CD4-positive, CD25-positive, alpha-beta regulatory T cell (primary cell): ENCODE results near the gene TTC39A. TPM values are rescaled to one million over a fixed set of nuclear protein-coding genes. Genes with fewer than 3 reads are reported as not detected.

Experiments used
- ATAC-seq, 2 donors: fragments of 150-1000 bp; cut with Tn5 transposase; one replicate each; pipeline ENCODE4 v1.10.0; 2021; ENCODE audit warnings: low read depth in 2 of 2, moderate number of reproducible peaks in 2 of 2, moderate library complexity in 1 of 2
- DNase-seq, 3 donors: peaks; one replicate each; pipeline versions ENCODE4 v3.0.0 to v3.0.0-alpha.2; 2012 to 2022; ENCODE audit warnings: mixed read lengths in 1 of 3
- H3K27ac ChIP-seq: one replicate; pipeline ENCODE4 v1.7.0; 2013; ENCODE audit warnings: mild to moderate bottlenecking, low read length; ENCODE audit not compliant: insufficient read depth, poor library complexity, severe bottlenecking
- H3K27me3 ChIP-seq: one replicate; pipeline ENCODE4 v1.7.0; 2013; ENCODE audit warnings: low read length; ENCODE audit not compliant: control insufficient read depth, insufficient read depth
- H3K36me3 ChIP-seq: one replicate; pipeline ENCODE4 v1.7.0; 2013; ENCODE audit warnings: mild to moderate bottlenecking, low read length, moderate library complexity; ENCODE audit not compliant: control insufficient read depth, insufficient read depth
- H3K4me1 ChIP-seq: 2 replicates; pipeline ENCODE4 v1.7.0; 2013; ENCODE audit warnings: mild to moderate bottlenecking, low read length; ENCODE audit not compliant: insufficient read depth, control insufficient read depth, poor library complexity, severe bottlenecking
- H3K4me3 ChIP-seq: one replicate; pipeline ENCODE4 v1.7.0; 2013; ENCODE audit warnings: low read depth, mild to moderate bottlenecking, low read length, moderate library complexity
- H3K9me3 ChIP-seq, 2 experiments: 1 replicate in 1 of 2; 2 replicates in 1 of 2; pipeline ENCODE4 v1.7.0; 2013; ENCODE audit warnings: low read length in 2 of 2, mild to moderate bottlenecking in 1 of 2, moderate library complexity in 1 of 2; ENCODE audit not compliant: control insufficient read depth in 2 of 2
- H3K27ac Mint-ChIP-seq, 3 donors: one replicate each; pipeline ENCODE4 v1.8.0; 2020 to 2022; ENCODE audit warnings: mild to moderate bottlenecking in 3 of 3, mixed read lengths in 3 of 3, moderate library complexity in 2 of 3
- H3K27me3 Mint-ChIP-seq: one replicate; pipeline ENCODE4 v1.8.0; 2022; ENCODE audit warnings: mild to moderate bottlenecking, mixed read lengths
- H3K36me3 Mint-ChIP-seq: one replicate; pipeline ENCODE4 v1.8.0; 2020; ENCODE audit warnings: mixed read lengths
- H3K4me1 Mint-ChIP-seq, 4 donors: one replicate each; pipeline ENCODE4 v1.8.0; 2020 to 2022; ENCODE audit warnings: mixed read lengths in 4 of 4, mild to moderate bottlenecking in 1 of 4
- H3K4me3 Mint-ChIP-seq, 4 donors: one replicate each; pipeline ENCODE4 v1.8.0; 2020 to 2022; ENCODE audit warnings: mild to moderate bottlenecking in 4 of 4, mixed read lengths in 4 of 4, moderate library complexity in 3 of 4
- H3K9me3 Mint-ChIP-seq, 7 donors: one replicate each; pipeline ENCODE4 v1.8.0; 2020 to 2022; ENCODE audit warnings: mixed read lengths in 7 of 7, mild to moderate bottlenecking in 3 of 7, moderate library complexity in 2 of 7
- polyA plus RNA-seq, 4 donors: library from polyadenylated mRNA; unstranded; fragments of 300-500 nt; fragmentation: Illumina TruSeq; gene quantifications; one replicate each; pipeline ENCODE4 v1.2.3, GENCODE V29; 2021
- total RNA-seq: library from RNA; stranded (reverse); gene quantifications from one replicate; pipeline ENCODE4 v1.2.3, GENCODE V29; 2022

The TTC39A gene
- total and polyA plus RNA-seq, 5 donors from 2014 or later, result 0.09 TPM; not detected in 4

DNA sequence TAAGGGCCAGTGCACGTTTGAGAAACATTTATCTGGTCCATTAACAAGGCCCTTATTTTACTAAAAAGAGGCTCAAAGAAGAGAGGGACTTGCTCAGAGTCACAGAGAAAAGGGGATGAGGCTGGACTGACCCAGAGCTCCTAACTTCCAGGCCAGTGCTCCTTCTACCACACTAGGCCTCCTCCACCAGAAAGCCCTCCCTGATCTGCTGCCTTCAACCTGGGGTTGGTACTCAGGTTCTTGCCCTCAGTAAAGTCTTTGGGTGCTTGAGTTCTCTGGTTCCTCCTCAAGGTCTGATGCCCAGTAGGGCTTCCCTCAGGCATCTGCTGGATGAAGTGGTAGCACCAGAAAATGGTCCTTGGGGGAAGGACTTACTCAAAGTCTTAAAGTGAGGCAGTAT, 26.0 kb downstream of the TTC39A start:
- H3K27me3 Mint-ChIP-seq, result no peaks in the 10 kb centered on the region
- no peaks in the 10 kb centered on the region for H3K36me3 Mint-ChIP-seq
- DNase-seq (no peak), ATAC-seq (no peak)
- Histone ChIP-seq H3K4me3 (no peak overlapping the region), H3K9me3 (no peaks in the 10 kb centered on the region), H3K36me3 (no peaks in the 10 kb centered on the region), H3K27ac (no peak overlapping the region), H3K27me3 (no peaks in the 10 kb centered on the region), H3K4me1 (no peaks in the 10 kb centered on the region)
- H3K4me1 Mint-ChIP-seq, result peaks cover 0 to 2% (median 0%) of the 10 kb centered on the region in 4 donors
- H3K9me3 Mint-ChIP-seq, result no peaks in the 10 kb centered on the region
- no peak overlapping the region for H3K4me3 Mint-ChIP-seq
- H3K27ac Mint-ChIP-seq, result peak overlapping the region in 1 of 3 donors; percentile 51

DNA sequence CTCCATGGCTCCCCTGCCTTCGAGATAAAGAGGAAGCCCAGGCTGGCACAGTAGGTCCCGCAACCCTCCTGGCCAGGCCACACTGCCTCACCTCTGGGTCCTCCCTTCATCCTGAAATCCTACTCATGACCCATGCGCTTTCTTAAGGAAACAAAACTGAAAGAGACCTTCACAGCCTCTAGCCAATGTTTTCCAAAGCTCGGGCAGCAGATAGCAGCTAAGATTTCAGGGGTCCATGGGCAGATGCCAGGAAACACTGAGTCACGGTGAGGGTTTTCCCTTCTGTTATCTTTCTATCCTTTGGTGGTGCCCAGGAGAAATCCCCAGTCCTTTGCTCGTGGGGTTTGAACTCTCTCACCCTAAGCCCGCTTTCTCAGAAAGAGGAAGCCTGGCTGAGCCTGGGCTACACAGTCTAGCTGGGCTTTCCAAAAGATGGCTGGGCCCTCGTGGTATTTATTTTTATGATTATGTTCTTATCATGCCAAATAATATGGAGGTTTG, 26.6 kb downstream of the TTC39A start:
- Histone ChIP-seq H3K9me3 (no peaks in the 10 kb centered on the region), H3K27ac (no peak overlapping the region), H3K27me3 (no peaks in the 10 kb centered on the region), H3K4me1 (no peaks in the 10 kb centered on the region), H3K36me3 (no peaks in the 10 kb centered on the region), H3K4me3 (no peak overlapping the region)
- no peaks in the 10 kb centered on the region for H3K27me3 Mint-ChIP-seq
- peaks cover 0 to 2% (median 0%) of the 10 kb centered on the region in 4 donors for H3K4me1 Mint-ChIP-seq
- no peak overlapping the region for H3K4me3 Mint-ChIP-seq
- H3K9me3 Mint-ChIP-seq, result no peaks in the 10 kb centered on the region
- H3K27ac Mint-ChIP-seq, result peak overlapping the region in 1 of 3 donors; percentile 51
- H3K36me3 Mint-ChIP-seq, result no peaks in the 10 kb centered on the region
- ATAC-seq (peak; percentile 21 to 44), DNase-seq (no peak)

DNA sequence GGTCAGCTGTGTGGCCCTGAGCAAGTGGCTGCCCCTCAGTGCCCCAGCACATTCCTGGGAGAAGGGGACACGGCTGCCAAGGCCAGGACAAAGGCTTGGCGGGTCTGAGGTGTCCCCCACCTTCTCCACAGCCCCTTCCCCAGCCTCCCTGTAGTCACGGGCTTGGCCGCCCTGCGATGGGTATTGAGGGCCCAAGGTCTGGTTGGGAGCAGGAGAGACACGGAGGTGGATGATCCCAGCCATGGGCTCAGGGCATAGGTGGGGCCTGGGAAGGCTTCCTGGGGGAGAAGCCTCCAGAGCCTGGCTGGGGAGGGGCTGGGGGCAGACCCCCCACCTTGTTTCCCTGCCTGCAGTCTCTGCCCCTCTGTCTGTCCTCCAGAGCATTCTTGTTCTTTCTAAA, 27.0 kb downstream of the TTC39A start:
- ATAC-seq (no peak), DNase-seq (no peak)
- H3K4me3 Mint-ChIP-seq, result no peak overlapping the region
- H3K27me3 Mint-ChIP-seq, result no peaks in the 10 kb centered on the region
- Histone ChIP-seq H3K9me3 (no peaks in the 10 kb centered on the region), H3K27me3 (no peaks in the 10 kb centered on the region), H3K4me3 (no peak overlapping the region), H3K27ac (no peak overlapping the region), H3K4me1 (no peaks in the 10 kb centered on the region), H3K36me3 (no peaks in the 10 kb centered on the region)
- H3K36me3 Mint-ChIP-seq, result no peaks in the 10 kb centered on the region
- H3K27ac Mint-ChIP-seq, result no peak overlapping the region
- H3K9me3 Mint-ChIP-seq, result no peaks in the 10 kb centered on the region
- peaks cover 0 to 6% (median 2%) of the 10 kb centered on the region in 4 donors for H3K4me1 Mint-ChIP-seq

DNA sequence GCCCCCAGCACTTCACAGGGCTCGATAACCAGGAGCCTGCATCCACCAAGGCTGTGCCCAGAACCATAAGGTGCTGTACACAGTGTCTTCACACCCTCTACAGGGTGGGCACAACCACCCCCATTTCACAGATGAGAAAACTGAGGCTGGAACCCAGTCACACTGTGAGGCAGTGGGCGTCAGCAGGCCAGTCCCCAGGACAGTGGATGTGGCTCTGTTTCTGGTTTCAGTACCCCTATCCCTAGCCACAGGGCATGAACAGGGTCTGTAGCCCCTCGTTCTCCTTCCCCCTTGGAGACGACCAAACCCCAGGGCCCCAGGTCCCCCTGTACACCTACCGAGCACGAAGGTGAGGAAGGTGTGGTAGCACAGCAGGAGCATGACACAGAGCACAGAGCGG, 27.6 kb downstream of the TTC39A start:
- H3K4me3 ChIP-seq, result no peak overlapping the region
- H3K36me3 ChIP-seq, result no peaks in the 10 kb centered on the region
- no peaks in the 10 kb centered on the region for H3K4me1 ChIP-seq
- Mint-ChIP-seq H3K27ac (no peak overlapping the region), H3K27me3 (no peaks in the 10 kb centered on the region), H3K4me1 (peaks cover 0 to 10% (median 5%) of the 10 kb centered on the region in 4 donors), H3K4me3 (no peak overlapping the region), H3K36me3 (no peaks in the 10 kb centered on the region), H3K9me3 (no peaks in the 10 kb centered on the region)
- no peaks in the 10 kb centered on the region for H3K9me3 ChIP-seq
- H3K27ac ChIP-seq, result no peak overlapping the region
- no peaks in the 10 kb centered on the region for H3K27me3 ChIP-seq
- ATAC-seq (no peak), DNase-seq (no peak)

DNA sequence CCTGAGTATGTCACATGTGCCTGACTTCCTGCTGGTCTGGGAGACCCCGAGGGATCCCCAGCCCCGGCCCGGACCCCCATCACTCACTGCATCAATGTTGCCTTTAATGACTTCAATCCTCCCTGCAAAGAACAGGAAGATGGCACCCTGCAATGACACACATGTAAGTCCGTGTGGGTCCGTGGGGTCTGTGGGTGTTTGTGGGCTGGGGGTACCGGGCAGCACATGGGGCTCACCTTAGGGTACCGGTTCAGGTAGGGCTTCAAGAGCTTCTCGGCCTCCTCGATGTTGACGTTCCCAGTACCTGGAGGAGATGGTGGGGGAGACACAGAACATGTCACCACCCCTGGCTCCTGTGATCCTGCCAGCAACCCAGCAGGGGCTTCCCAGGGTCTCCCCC, 28.1 kb downstream of the TTC39A start:
- peaks cover 0 to 15% (median 7%) of the 10 kb centered on the region in 4 donors for H3K4me1 Mint-ChIP-seq
- Histone ChIP-seq H3K4me3 (no peak overlapping the region), H3K27ac (no peak overlapping the region), H3K4me1 (no peaks in the 10 kb centered on the region), H3K27me3 (no peaks in the 10 kb centered on the region), H3K36me3 (no peaks in the 10 kb centered on the region), H3K9me3 (no peaks in the 10 kb centered on the region)
- H3K36me3 Mint-ChIP-seq, result no peaks in the 10 kb centered on the region
- H3K4me3 Mint-ChIP-seq, result no peak overlapping the region
- ATAC-seq (no peak), DNase-seq (no peak)
- H3K27ac Mint-ChIP-seq, result no peak overlapping the region
- no peaks in the 10 kb centered on the region for H3K27me3 Mint-ChIP-seq
- no peaks in the 10 kb centered on the region for H3K9me3 Mint-ChIP-seq

DNA sequence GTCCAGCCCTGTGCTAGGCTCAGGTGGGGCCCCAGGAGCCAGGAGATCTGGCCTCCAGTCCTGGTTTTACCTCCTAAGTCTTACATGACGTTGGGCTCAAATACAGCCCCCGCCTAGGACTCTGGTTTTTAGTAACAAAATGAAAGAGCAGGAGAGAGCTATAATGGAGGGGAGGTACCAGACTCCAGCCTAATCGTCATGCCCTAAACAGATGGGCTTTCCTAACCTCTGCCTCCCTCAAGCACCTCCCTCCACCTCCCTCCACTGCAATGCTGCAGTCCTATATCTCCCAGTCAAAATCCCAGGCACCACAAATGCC, 28.6 kb downstream of the TTC39A start:
- peaks cover 0 to 20% (median 10%) of the 10 kb centered on the region in 4 donors for H3K4me1 Mint-ChIP-seq

DNA sequence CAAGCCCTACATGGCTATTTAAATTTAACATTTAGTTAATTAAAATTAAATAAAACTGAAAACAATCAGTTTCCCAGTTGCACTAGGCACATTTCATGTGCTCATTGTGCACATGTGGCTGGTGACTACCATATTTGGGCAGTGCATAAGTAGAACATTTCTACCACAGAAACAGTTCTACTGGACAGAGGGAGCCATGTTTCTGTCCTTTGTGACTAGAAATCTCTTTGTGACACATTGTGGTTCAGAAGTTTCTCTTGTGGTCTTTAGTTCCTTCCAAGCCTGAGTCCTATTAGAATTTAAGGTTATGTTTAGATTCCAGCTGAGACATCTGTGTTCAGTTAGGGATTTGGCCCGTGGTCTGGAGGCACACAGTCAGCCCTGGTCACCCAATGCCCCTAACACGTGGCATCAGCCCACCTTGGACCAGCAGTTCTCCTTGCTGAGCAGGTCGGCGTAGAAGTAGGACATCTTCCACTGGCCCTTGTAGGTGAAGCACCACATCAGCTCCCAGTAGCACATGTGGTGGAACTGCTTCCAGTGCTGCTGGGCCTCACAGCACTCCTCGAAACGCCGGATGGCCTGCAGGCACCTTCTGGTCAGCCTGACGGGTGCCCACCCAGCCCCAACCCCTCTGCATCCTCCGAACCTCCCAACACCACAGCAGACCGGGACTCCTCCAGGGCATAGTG, 29.1 kb downstream of the TTC39A start:
- no peak for ATAC-seq
- Mint-ChIP-seq H3K27me3 (no peaks in the 10 kb centered on the region), H3K4me1 (peaks cover 0 to 25% (median 10%) of the 10 kb centered on the region in 4 donors), H3K4me3 (no peak overlapping the region), H3K27ac (no peak overlapping the region), H3K9me3 (no peaks in the 10 kb centered on the region), H3K36me3 (no peaks in the 10 kb centered on the region)
- DNase-seq, result no peak
- no peaks in the 10 kb centered on the region for H3K36me3 ChIP-seq
- H3K27ac ChIP-seq, result no peak overlapping the region
- H3K27me3 ChIP-seq, result no peaks in the 10 kb centered on the region
- H3K4me3 ChIP-seq, result no peak overlapping the region
- no peaks in the 10 kb centered on the region for H3K9me3 ChIP-seq
- H3K4me1 ChIP-seq, result peaks cover 9% of the 10 kb centered on the region

More for the DNA sequence above, 28.6 kb downstream of the TTC39A start:
- no peaks in the 10 kb centered on the region for H3K9me3 ChIP-seq
- H3K27ac ChIP-seq, result no peak overlapping the region
- no peak for ATAC-seq
- no peak overlapping the region for H3K4me3 ChIP-seq
- no peak overlapping the region for H3K27ac Mint-ChIP-seq
- peaks cover 4% of the 10 kb centered on the region for H3K4me1 ChIP-seq
- DNase-seq, result no peak
- no peaks in the 10 kb centered on the region for H3K36me3 Mint-ChIP-seq
- H3K9me3 Mint-ChIP-seq, result no peaks in the 10 kb centered on the region
- H3K4me3 Mint-ChIP-seq, result no peak overlapping the region
- no peaks in the 10 kb centered on the region for H3K36me3 ChIP-seq
- H3K27me3 Mint-ChIP-seq, result no peaks in the 10 kb centered on the region
- H3K27me3 ChIP-seq, result no peaks in the 10 kb centered on the region

DNA sequence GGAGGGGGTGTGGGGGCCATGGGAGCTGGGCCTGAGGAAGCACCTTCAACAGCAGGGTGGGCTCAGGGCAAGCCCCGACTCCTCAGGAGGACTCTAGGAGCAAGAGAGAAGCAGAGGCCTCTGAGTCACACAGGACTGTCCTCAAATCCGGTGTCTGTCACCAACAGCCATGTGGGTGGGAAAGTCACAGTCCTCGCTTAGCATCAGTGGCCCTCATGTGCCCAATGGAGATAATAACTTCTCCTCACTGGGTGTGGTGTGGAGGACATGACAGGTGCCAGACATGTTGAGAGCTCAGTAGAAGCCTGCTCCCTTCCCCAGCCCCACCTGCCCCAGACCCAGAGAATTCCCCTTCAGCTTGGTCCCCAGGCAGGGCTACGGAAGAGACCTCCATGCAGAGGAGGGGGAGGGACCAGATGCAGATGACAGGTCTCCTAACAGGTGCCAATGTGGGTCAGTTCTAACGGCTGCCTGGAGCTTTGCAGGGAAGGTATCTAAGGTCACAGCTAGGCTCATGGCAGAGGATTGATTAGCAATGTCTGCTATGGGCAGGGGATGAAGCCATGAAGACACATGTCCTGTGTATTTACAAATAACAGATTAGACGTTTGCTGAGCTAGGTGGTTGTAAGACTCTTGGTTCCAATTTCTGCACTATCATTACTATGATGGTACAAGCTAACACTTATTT, 30.2 kb downstream of the TTC39A start:
- no peaks in the 10 kb centered on the region for H3K27me3 Mint-ChIP-seq
- no peak overlapping the region for H3K4me3 Mint-ChIP-seq
- Histone ChIP-seq H3K4me1 (peaks cover 11% of the 10 kb centered on the region), H3K9me3 (no peaks in the 10 kb centered on the region), H3K4me3 (no peak overlapping the region), H3K36me3 (no peaks in the 10 kb centered on the region), H3K27ac (no peak overlapping the region), H3K27me3 (no peaks in the 10 kb centered on the region)
- H3K36me3 Mint-ChIP-seq, result no peaks in the 10 kb centered on the region
- no peaks in the 10 kb centered on the region for H3K9me3 Mint-ChIP-seq
- DNase-seq, result no peak
- peaks cover 0 to 28% (median 10%) of the 10 kb centered on the region in 4 donors for H3K4me1 Mint-ChIP-seq
- H3K27ac Mint-ChIP-seq, result peak overlapping the region in 1 of 3 donors; percentile 30
- ATAC-seq, result no peak
